Left cardiac atrium (tissue), 4 donors: ENCODE data around the gene OLIG3. TPM values are rescaled to one million over a fixed set of nuclear protein-coding genes. Genes with fewer than 3 reads are reported as not detected.

Source experiments
- ATAC-seq, 2 donors: fragments of 200-7000 bp; cut with Tn5 transposase; one replicate each; pipeline ENCODE4 v1.9.1; 2020; ENCODE audit warnings: mild to moderate bottlenecking in 2 of 2, moderate library complexity in 2 of 2
- DNase-seq: peaks from one replicate; pipeline ENCODE4 v3.0.0-alpha.2; 2020
- intact Hi-C, 2 donors: fragments of 100-400 bp; cut with DNase I; formaldehyde crosslinking; loops; one replicate each; pipeline versions ENCODE4 v1.14.1 to v1.15.1; 2022 to 2023
- total RNA-seq, 2 donors: library from RNA; stranded (reverse); fragmentation: NEBNext Ultra II Directional; extraction: Animal tissue kit (Norgen Biotek cat#: 25700); gene quantifications; one replicate each; pipeline ENCODE4 v1.2.1, GENCODE V29; 2021
- donor health status: DM: no; HTN: yes; CAD: no.
- donor health status: DM: no; HTN: yes; CAD: no; lungs with severe emphysema.
- donor health status: DM: yes; HTN: yes; CAD: no.
- donor health status: Dilated cardiomyopathy.

Gene OLIG3
- total RNA-seq, 2 donors from 2014 or later, result not detected

GRCh38 chr6:137475103-137475502 is 19.1 kb downstream of the OLIG3 start:
- intact Hi-C loops, result no loop called here
- DNase-seq, result no peak
- no peak for ATAC-seq

GRCh38 chr6:137473598-137473997 is 20.6 kb downstream of the OLIG3 start:
- ATAC-seq (no peak), DNase-seq (no peak)
- intact Hi-C loops, result no loop called here

GRCh38 chr6:137472641-137473137 is 21.5 kb downstream of the OLIG3 start:
- intact Hi-C loops, result no loop called here
- DNase-seq (no peak), ATAC-seq (no peak)

GRCh38 chr6:137471986-137472385 is 22.2 kb downstream of the OLIG3 start:
- intact Hi-C loops, result no loop called here
- no peak for DNase-seq

GRCh38 chr6:137471497-137471896 is 22.7 kb downstream of the OLIG3 start:
- intact Hi-C loops, result no loop called here
- no peak for ATAC-seq
- no peak for DNase-seq

More at GRCh38 chr6:137471986-137472385, 22.2 kb downstream of the OLIG3 start:
- ATAC-seq, result no peak

GRCh38 chr6:137467211-137467610 is 27.0 kb downstream of the OLIG3 start:
- no peak for ATAC-seq
- intact Hi-C loops, result no loop called here
- DNase-seq, result no peak

- ATAC-seq (no peak), DNase-seq (no peak)
- intact Hi-C loops, result no loop called here
Measured at GRCh38 chr6:137465378-137466009, 28.7 kb downstream of the OLIG3 start.

- intact Hi-C loops, result no loop called here
- ATAC-seq, result no peak
- DNase-seq, result no peak
Measured at GRCh38 chr6:137452333-137452894, 41.8 kb downstream of the OLIG3 start.

GRCh38 chr6:137443901-137444300 is 50.3 kb downstream of the OLIG3 start:
- DNase-seq, result no peak

More at GRCh38 chr6:137443901-137444300, 50.3 kb downstream of the OLIG3 start:
- intact Hi-C loops, result no loop called here
- no peak for ATAC-seq
